Inferior parietal cortex (tissue), 1 donor: ENCODE results near the gene FAM20C.
"Not testable (repeated sequence)": the region's sequence is repeated elsewhere in the genome, so short reads cannot be mapped to it uniquely, and the experiment has no call there.

ENCODE experiments used
- DNase-seq: peaks from one replicate; pipeline ENCODE4 v3.0.0-alpha.2; 2016; ENCODE audit errors: extremely low spot score

FAM20C gene

GRCh38 chr7:191105-191980 is 1.0 kb upstream of the FAM20C start:
- peak; percentile 14 for DNase-seq

GRCh38 chr7:192701-193480 is 520 bp downstream of the FAM20C start:
- DNase-seq = no peak

GRCh38 chr7:193481-194251 is 1.3 kb downstream of the FAM20C start:
- DNase-seq = no peak

- DNase-seq = no peak
These were observed 2.1 kb downstream of the FAM20C start for GRCh38 chr7:194252-195009.

- DNase-seq = no peak
These were observed 2.8 kb downstream of the FAM20C start for GRCh38 chr7:195010-195829.

- DNase-seq = no peak
These were observed 3.4 kb downstream of the FAM20C start for GRCh38 chr7:195830-196128.

- DNase-seq = no peak
These were observed 3.9 kb downstream of the FAM20C start for GRCh38 chr7:196283-196682.

- no peak for DNase-seq
These were observed 4.5 kb downstream of the FAM20C start for GRCh38 chr7:196778-197321.

- no peak for DNase-seq
These were observed 5.3 kb downstream of the FAM20C start for GRCh38 chr7:197413-198335.

- DNase-seq = peak; percentile 15
These were observed 7.3 kb downstream of the FAM20C start for GRCh38 chr7:199483-200249.

GRCh38 chr7:200290-200689 is 7.9 kb downstream of the FAM20C start:
- DNase-seq = no peak

GRCh38 chr7:200704-201103 is 8.3 kb downstream of the FAM20C start:
- no peak for DNase-seq

GRCh38 chr7:204326-204725 is 12.0 kb downstream of the FAM20C start:
- no peak for DNase-seq

- DNase-seq = no peak
These were observed 13.0 kb downstream of the FAM20C start for GRCh38 chr7:205115-206010.

GRCh38 chr7:206351-206750 is 14.0 kb downstream of the FAM20C start:
- not testable (repeated sequence) for DNase-seq

GRCh38 chr7:207418-208129 is 15.2 kb downstream of the FAM20C start:
- no peak for DNase-seq

GRCh38 chr7:208130-208673 is 15.8 kb downstream of the FAM20C start:
- no peak for DNase-seq
